Measurements from ENCODE around the gene PIK3CD. TPM values are rescaled to one million over a fixed set of nuclear protein-coding genes. Genes with fewer than 3 reads are reported as not detected.

Gene PIK3CD
- polyA plus RNA-seq, 1 of the 3 experiments (the other 2 are of a cell fraction) = 6.0 TPM

GRCh38 chr1:9776685-9777084 is 125.2 kb downstream of the PIK3CD start:
- Histone ChIP-seq H2AFZ (ENCODE audit: low read depth) (no peak overlapping the region), H3K9me3 (no peaks in the 10 kb centered on the region), H3K9ac (no peak overlapping the region), H3K4me1 (ENCODE audit: control insufficient read depth in 1 of 2, insufficient read depth in 2 of 2, low read depth in 1 of 2, low read length in 1 of 2) (no peaks in the 10 kb centered on the region), H3K27me3 (ENCODE audit: insufficient read depth) (no peaks in the 10 kb centered on the region), H4K20me1 (ENCODE audit: insufficient read depth) (0 out of 2 replicates have a peak, but pooled peaks cover 3% of the 10 kb centered on the region), H3K4me3 (ENCODE audit: low read depth in 2 of 2, low read length in 1 of 2) (no peak overlapping the region), H3K27ac (ENCODE audit: low read depth in 2 of 2, low read length in 1 of 2) (no peak overlapping the region), H3K9me2 (no peaks in the 10 kb centered on the region), H3K4me2 (no peak overlapping the region), H3K36me3 (replicated peaks in 1 of 2; ENCODE audit: control insufficient read depth in 1 of 2, insufficient read depth in 2 of 2, low read length in 1 of 2) (peaks cover 0 to 6% of the 10 kb centered on the region in 2 experiments), H3F3A (replicated peaks; ENCODE audit: insufficient read depth) (peaks cover 3% of the 10 kb centered on the region), H3K79me2 (ENCODE audit: insufficient read depth) (peaks cover 48% of the 10 kb centered on the region)
- no peak for TF ChIP-seq IRF3 (IDR thresholded peaks at IDR 0.05; ENCODE audit: low read depth, low read length)
- ChIA-PET POLR2A (no interaction called here), CTCF (interaction anchor here (0.7 to 1.3 kb wide), 3 partner anchors 8 to 308 kb away, joined by 3 to 4 read pairs (median 3); no protein-coding TSS in a partner anchor)
- DNase-seq = no peak
- WGBS (ENCODE audit: low lambda C conversion rate) = 92% methylated on average over 2 of the region's 2 CpGs

Other genes with a start within 250 kb of the PIK3CD start
- gene SLC25A33, start 112.3 kb upstream of the PIK3CD start, polyA plus RNA-seq (2012; rRNA removed) = 4.8 and 5.0 TPM in 2 replicates
- 3.0 and 8.2 TPM in 2 replicates for gene TMEM201, start 62.8 kb upstream of the PIK3CD start, polyA plus RNA-seq (2012; rRNA removed)
- 23.1 and 59.6 TPM in 2 replicates for gene CLSTN1, start 172.2 kb downstream of the PIK3CD start, polyA plus RNA-seq (2012; rRNA removed)

Measured in SK-N-SH (cell line).